Raji (cell line): ENCODE results near the gene PRSS27.

ENCODE experiments used
- POLR2A ChIP-seq: IDR thresholded peaks from 2 replicates; pipeline ENCODE4 v1.6.1; 2011; ENCODE audit warnings: low read depth, low read length, control low read depth; ENCODE audit not compliant: insufficient read depth

PRSS27 gene

GRCh38 chr16:2707368-2708289 is 12.4 kb downstream of the PRSS27 start:
- TF ChIP-seq POLR2A = no peak

GRCh38 chr16:2706611-2707311 is 13.3 kb downstream of the PRSS27 start:
- TF ChIP-seq POLR2A = no peak

DNA sequence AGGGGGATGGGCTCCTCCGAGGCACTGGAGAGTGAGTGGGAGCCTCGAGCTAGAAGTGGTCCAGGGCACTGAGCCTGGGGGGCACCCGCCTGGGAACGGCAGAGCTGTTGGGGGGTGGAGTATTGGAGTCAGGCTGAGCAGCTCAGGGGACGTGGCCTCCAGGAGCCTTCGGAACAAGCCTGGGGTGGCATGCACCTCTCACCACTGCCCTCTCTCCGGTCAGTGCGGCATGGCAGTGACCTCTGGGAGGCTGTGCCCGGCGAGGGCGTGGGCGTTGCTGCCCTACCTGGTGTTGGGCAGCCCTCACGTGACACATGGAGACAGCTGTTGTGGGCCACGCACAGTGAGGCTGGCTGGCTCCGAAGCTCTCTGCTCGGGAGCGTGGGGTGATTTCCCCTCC is 13.9 kb downstream of the PRSS27 start:
- no peak for TF ChIP-seq POLR2A

DNA sequence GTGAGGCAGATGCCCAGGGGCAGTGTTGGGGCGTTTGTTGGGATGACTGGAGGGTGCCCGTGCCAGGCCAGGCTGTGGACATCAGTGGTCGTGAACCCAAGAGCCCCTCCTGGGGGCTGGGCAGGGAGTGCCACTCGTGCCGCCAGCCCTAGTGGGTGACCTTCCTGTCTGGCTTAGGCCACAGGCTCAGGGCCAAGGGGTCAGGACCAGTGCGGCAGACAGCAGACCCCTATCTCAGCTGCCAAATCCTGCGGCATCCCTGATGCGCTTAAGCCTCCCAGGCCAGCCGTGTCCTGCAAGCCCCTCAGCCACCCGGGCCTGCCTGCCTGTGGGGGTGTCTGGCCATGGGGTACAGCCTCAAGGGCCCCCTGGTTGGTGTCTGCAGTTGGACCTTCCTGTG is 14.7 kb downstream of the PRSS27 start:
- TF ChIP-seq POLR2A = no peak

DNA sequence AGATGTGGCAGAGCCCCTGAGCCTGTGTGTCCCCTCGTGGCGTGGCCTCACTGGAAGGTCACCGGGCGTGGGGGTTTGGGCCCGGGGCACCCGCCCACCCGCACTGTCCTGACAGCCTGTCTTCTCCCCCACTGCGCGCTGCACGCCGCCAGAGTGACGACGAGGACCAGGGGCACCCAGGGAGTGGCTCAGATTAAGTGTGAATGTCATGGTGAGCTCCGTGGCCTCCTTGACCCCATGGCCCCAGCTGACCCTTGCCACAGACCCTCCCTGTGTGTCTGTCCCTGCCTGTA is 15.1 kb downstream of the PRSS27 start:
- TF ChIP-seq POLR2A = no peak

DNA sequence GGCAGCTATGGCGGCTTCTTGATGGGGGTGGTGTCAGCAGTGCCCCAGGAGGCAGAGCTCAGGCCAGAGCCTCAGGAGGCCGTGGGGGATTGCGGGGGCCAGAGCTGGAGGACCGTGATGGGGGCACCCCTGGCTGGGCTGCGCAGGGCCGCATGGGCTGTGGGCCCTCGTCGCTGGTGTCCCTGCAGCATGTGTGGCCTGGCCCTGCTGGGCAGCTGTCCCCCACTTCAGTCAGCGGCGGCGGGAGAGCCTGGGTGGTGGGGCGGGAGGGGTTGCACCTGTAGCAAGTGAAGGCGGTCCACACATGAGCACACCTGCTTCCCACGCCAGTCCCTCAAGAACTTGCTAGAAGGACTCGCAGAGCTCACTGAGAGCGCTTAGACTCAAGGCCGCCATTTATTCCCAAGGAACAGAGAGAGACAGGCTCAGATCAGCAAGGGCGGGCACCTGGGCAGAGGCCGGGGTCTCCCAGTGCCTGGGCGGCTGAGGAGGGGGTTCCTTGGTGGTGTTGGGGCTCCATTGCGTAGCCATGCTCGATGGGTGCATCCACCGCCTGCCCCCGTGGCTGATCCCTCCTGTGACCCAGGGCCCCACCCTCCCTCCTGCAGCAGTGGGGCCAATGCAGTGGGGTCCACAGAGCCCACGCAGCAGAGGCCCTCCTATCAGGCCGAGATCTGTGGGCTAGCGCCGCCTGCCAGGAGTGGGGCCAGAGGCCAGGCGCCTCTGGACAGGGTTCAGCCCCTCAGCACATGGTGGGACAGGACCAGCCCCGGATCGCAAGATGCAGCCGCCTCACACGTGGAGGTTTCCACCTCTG is 15.7 kb downstream of the PRSS27 start:
- no peak for TF ChIP-seq POLR2A

DNA sequence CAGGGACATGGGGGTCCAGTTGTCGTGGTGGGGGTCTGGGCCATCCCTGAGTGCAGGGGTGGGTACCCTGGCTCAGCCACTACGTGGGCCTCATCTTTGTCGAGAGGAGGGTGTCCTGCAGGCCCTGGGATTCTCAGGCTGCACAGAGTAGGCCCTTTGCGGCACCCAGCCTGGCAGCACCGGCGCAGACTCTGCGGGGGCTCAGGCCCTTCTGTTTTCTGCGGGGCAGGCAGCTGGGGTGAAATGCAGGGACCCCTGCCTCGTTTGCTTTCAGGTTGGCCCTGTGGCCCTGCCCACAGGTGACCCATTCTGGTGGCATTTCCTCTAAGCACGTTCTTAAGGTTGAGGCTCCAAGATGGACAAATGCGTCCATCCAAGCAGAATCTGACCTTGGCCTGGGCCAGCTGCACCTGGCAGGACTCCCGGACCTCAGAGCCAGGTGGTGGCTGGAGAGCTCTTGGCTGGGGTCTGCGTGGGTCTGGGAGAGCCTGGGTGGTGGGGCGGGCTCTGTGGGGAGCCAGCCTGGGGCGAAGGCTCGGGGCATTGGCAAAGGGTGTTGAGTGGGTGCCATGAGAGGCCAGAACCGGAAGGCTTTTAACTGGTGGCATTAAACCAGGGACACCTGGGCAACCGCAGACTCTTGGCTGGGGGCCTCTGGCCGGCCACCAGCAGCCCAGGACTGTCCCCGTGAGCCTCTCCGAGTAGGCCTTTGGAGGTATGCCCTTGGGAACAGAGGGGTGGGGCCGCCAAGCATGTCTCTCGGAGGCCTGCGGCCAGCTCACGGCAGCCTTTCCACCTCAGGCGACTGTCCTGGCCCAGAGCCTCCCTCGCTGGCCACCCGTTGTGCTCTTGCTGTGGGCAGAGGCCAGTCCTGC is 16.9 kb downstream of the PRSS27 start:
- TF ChIP-seq POLR2A = no peak

DNA sequence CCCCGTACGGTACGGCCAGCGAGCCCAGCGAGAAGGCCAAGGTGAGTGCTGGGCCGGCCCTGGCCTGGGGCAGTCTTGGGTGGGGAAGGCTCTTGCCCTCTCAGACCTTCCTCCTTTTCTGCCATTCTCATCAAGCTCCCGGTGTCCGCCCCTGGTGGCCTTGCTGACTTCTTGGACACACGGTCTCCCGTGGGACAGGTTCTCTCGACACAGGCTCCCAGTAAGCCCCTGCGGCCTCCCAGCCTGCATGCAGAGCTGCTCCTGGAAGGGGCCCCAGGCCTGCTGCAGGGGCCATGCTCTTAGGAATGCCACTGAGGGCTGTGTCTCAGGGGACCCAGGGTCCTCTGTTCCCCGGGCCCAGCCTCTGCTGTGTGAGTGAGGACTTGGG is 17.6 kb downstream of the PRSS27 start:
- no peak for TF ChIP-seq POLR2A

- TF ChIP-seq POLR2A = no peak
Measured at GRCh38 chr16:2701713-2702437, 18.1 kb downstream of the PRSS27 start.

GRCh38 chr16:2701272-2701671 is 18.8 kb downstream of the PRSS27 start:
- no peak for TF ChIP-seq POLR2A

DNA sequence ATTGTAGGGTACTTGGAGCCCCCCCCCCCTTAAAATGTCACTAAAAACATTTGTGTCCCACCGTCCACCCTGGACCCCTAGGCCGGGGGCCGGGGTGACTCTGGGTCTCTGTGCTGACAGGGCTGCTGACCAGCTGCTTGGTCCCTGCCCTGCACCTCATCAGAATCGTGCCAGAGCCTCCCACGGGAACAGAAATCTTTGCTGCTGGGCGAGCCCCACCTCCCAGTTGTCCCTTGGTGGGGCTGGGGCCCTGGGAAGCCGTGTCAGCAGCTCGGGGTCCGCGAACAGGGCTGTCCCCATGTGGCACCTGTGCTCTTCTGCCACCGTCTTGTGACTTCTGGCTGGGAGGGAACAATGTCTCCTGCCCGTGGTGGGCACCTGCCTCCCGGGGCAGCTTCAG is 19.2 kb downstream of the PRSS27 start:
- no peak for TF ChIP-seq POLR2A

- no peak for TF ChIP-seq POLR2A
Measured at GRCh38 chr16:2699791-2700600, 20.0 kb downstream of the PRSS27 start.
